Measurements from ENCODE around the gene PIGC. TPM values are rescaled to one million over a fixed set of nuclear protein-coding genes. Genes with fewer than 3 reads are reported as not detected.

Gene PIGC
- total RNA-seq, 2 experiments from 2014 or later: 14.7 to 17.1 TPM

- peaks cover 3% of the 10 kb centered on the region for H3K27me3 Mint-ChIP-seq
- no peak overlapping the region for H3K4me3 Mint-ChIP-seq
Measured at GRCh38 chr1:172478485-172478884, 34.6 kb upstream of the PIGC start.

DNA sequence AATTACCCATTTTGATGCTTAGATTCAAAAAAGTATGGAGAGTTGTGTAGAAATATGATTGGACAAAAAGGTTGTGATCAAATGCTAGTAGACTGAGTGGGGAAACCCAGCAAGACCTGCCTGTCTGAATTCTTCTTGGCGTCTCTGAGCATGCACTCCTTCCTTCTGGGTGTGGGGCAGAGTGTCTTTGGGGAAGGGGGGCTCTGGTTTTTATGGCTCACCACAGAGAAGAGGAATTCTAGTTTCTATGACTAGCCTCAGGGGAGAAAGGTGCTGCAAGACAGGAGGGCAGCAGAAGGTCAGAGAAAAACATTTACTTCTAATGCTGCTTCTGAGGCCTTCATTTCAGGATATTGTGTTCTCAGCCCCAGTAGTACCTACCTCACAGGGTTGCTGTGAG, 33.9 kb upstream of the PIGC start:
- H3K36me3 Mint-ChIP-seq (ENCODE audit: low read depth): no peaks in the 10 kb centered on the region
- H3K9me3 Mint-ChIP-seq (ENCODE audit: low read depth): no peaks in the 10 kb centered on the region
- DNase-seq: no peak
- peaks cover 4% of the 10 kb centered on the region for H3K27me3 Mint-ChIP-seq
- CTCF ChIA-PET: no interaction called here
- no peak overlapping the region for H3K4me3 Mint-ChIP-seq
- POLR2A ChIA-PET: no interaction called here
- peaks cover 2% of the 10 kb centered on the region for H3K4me1 Mint-ChIP-seq
- no peak for ATAC-seq
- intact Hi-C loops (cut with DNase I, micrococcal nuclease): no loop called here
- no peak overlapping the region for H3K27ac Mint-ChIP-seq

More at GRCh38 chr1:172478485-172478884, 34.6 kb upstream of the PIGC start:
- no peaks in the 10 kb centered on the region for H3K9me3 Mint-ChIP-seq (ENCODE audit: low read depth)
- intact Hi-C loops (cut with DNase I, micrococcal nuclease): no loop called here
- H3K36me3 Mint-ChIP-seq (ENCODE audit: low read depth): no peaks in the 10 kb centered on the region
- DNase-seq (no peak), ATAC-seq (no peak)
- H3K27ac Mint-ChIP-seq: no peak overlapping the region
- POLR2A ChIA-PET: no interaction called here
- H3K4me1 Mint-ChIP-seq: peaks cover 2% of the 10 kb centered on the region
- CTCF ChIA-PET: no interaction called here

DNA sequence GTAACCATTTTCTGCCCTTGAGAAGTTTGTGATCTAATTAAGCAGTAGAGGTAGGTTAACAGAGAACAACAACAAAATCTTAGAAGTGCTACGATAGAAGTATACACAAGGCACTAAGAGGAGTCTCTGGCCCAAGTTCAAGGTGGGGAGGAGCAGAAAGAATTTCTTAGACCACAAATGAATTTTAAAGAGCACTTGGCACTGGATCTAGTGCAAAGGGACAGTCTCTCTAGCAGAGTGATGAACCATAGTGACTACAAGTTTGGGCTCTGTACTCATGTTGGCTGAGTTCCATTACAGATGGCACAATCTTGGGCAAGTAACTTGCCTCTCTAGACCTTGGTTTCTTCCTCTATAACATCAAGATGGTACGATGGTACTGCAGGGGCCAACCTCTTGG, 33.3 kb upstream of the PIGC start:
- Mint-ChIP-seq H3K9me3 (ENCODE audit: low read depth) (no peaks in the 10 kb centered on the region), H3K27ac (no peak overlapping the region), H3K36me3 (ENCODE audit: low read depth) (no peaks in the 10 kb centered on the region), H3K4me3 (no peak overlapping the region), H3K27me3 (peaks cover 4% of the 10 kb centered on the region), H3K4me1 (peaks cover 2% of the 10 kb centered on the region)
- CTCF ChIA-PET: no interaction called here
- intact Hi-C loops (cut with DNase I, micrococcal nuclease): no loop called here
- POLR2A ChIA-PET: no interaction called here
- ATAC-seq (no peak), DNase-seq (no peak)

GRCh38 chr1:172476218-172476811, 32.4 kb upstream of the PIGC start:
- Mint-ChIP-seq H3K27ac (no peak overlapping the region), H3K4me1 (peaks cover 2% of the 10 kb centered on the region), H3K27me3 (peaks cover 4% of the 10 kb centered on the region), H3K4me3 (no peak overlapping the region), H3K36me3 (ENCODE audit: low read depth) (no peaks in the 10 kb centered on the region), H3K9me3 (ENCODE audit: low read depth) (no peaks in the 10 kb centered on the region)
- ATAC-seq (no peak), DNase-seq (no peak)
- intact Hi-C loops (cut with DNase I, micrococcal nuclease): no loop called here
- POLR2A ChIA-PET: no interaction called here
- CTCF ChIA-PET: no interaction called here

DNA sequence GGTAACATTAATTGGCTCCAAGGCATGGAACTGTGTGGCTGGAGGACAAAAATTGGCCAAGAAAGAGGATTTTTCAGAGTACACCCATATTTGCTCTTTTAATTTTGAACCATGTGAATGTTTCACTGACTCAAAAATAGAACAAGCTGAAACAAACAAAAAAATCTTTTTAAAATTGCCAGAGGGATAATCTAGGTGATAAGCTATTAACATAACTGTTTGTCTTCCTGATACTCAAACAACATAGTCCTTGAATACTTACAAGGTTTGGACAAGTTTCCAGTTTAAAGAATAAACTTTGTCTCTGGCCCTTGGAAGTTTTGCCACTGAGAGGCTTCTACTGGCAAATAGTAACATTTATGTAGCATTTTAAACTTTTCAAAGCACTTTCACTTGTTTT, 30.0 kb upstream of the PIGC start:
- peaks cover 1% of the 10 kb centered on the region for H3K27me3 Mint-ChIP-seq
- no peak for ATAC-seq
- no peak for DNase-seq
- H3K36me3 Mint-ChIP-seq (ENCODE audit: low read depth): no peaks in the 10 kb centered on the region
- ChIA-PET CTCF (no interaction called here), POLR2A (no interaction called here)
- no peak overlapping the region for H3K4me3 Mint-ChIP-seq
- no peaks in the 10 kb centered on the region for H3K9me3 Mint-ChIP-seq (ENCODE audit: low read depth)
- intact Hi-C loops (cut with DNase I, micrococcal nuclease): no loop called here
- H3K27ac Mint-ChIP-seq: no peak overlapping the region
- no peaks in the 10 kb centered on the region for H3K4me1 Mint-ChIP-seq

DNA sequence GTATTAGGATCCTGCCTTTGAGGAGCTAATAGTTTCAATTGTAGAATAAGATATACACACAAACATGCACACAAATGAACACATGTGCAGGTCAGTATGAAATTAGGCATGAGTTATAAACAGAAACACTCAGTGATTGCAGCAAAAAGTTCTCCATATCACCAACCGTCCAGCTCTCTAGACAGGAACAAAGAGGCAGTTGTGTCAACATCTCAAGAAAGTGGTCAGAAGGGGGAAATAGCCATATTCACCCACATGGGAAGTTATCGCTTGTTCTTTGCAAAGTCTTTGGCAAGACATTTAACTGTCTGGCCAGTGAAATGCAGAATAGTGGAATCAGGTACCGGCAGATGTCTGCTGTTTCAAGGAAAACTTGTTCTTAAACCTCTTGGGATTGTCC, 29.4 kb upstream of the PIGC start:
- intact Hi-C loops (cut with DNase I, micrococcal nuclease): no loop called here
- Mint-ChIP-seq H3K4me3 (no peak overlapping the region), H3K27me3 (peaks cover 1% of the 10 kb centered on the region), H3K9me3 (ENCODE audit: low read depth) (no peaks in the 10 kb centered on the region), H3K27ac (no peak overlapping the region), H3K4me1 (no peaks in the 10 kb centered on the region), H3K36me3 (ENCODE audit: low read depth) (no peaks in the 10 kb centered on the region)
- ChIA-PET POLR2A (interaction anchor here (0.7 kb wide), 1 partner anchor 27 kb away, joined by 5 read pairs; no protein-coding TSS in a partner anchor), CTCF (interaction anchor here (0.6 to 1.2 kb wide), 5 partner anchors 13 to 252 kb away, joined by 3 to 6 read pairs (median 3); no protein-coding TSS in a partner anchor)
- DNase-seq (no peak), ATAC-seq (no peak)

DNA sequence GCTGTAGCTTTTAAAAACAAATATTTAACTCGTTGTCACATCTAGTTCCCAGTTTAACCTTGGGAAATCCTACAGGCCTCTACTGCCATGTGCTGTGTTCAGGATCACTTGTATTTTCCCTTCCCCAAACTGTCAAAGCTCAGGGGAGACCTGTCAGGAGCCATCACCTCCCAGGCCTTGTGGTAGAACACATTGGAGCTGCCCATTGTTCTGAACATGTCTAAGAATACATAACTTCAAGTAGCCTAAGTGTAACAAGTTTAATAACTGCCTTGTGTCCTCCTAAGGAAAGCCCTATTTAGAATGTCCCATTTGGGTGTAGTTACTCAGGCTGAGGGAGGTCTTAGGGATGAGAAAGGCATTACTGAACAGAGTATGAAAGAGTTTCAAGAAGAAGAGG, 28.6 kb upstream of the PIGC start:
- ATAC-seq (no peak), DNase-seq (no peak)
- H3K4me1 Mint-ChIP-seq: no peaks in the 10 kb centered on the region
- no peak overlapping the region for H3K27ac Mint-ChIP-seq
- intact Hi-C loops (cut with DNase I, micrococcal nuclease): no loop called here
- no peaks in the 10 kb centered on the region for H3K36me3 Mint-ChIP-seq (ENCODE audit: low read depth)
- no peaks in the 10 kb centered on the region for H3K9me3 Mint-ChIP-seq (ENCODE audit: low read depth)
- CTCF ChIA-PET: interaction anchor here (0.6 to 1.2 kb wide), 3 partner anchors 20 to 253 kb away, joined by 3 to 6 read pairs (median 4); no protein-coding TSS in a partner anchor
- peaks cover 1% of the 10 kb centered on the region for H3K27me3 Mint-ChIP-seq
- H3K4me3 Mint-ChIP-seq: no peak overlapping the region
- POLR2A ChIA-PET: no interaction called here

DNA sequence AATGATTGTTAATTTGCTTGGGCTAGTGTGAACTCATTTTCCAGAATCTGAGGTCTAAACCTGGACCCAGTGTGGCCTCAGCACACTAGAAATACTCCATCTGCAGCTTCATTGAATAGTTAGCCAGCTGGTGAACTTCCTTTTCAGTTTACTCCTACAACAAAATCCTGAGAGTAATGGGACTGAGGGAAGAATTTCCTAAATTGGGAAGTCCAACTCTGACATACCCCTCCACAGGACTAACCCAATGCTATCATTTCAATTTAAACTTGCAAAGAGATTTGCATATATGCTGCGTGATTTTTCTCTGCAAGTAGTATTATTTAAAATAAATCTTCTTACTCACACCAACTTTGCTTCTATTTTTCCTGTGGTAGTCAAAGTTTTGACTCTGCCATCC, 27.8 kb upstream of the PIGC start:
- Mint-ChIP-seq H3K27ac (no peak overlapping the region), H3K4me1 (no peaks in the 10 kb centered on the region), H3K36me3 (ENCODE audit: low read depth) (no peaks in the 10 kb centered on the region), H3K27me3 (peaks cover 1% of the 10 kb centered on the region), H3K4me3 (no peak overlapping the region), H3K9me3 (ENCODE audit: low read depth) (no peaks in the 10 kb centered on the region)
- POLR2A ChIA-PET: no interaction called here
- CTCF ChIA-PET: no interaction called here
- DNase-seq (no peak), ATAC-seq (no peak)
- intact Hi-C loops (cut with DNase I, micrococcal nuclease): no loop called here

- Mint-ChIP-seq H3K27me3 (peaks cover 1% of the 10 kb centered on the region), H3K4me3 (no peak overlapping the region), H3K4me1 (no peaks in the 10 kb centered on the region), H3K36me3 (ENCODE audit: low read depth) (no peaks in the 10 kb centered on the region), H3K27ac (no peak overlapping the region), H3K9me3 (ENCODE audit: low read depth) (no peaks in the 10 kb centered on the region)
- CTCF ChIA-PET: no interaction called here
- POLR2A ChIA-PET: no interaction called here
- DNase-seq: no peak
- intact Hi-C loops (cut with DNase I, micrococcal nuclease): no loop called here
- no peak for ATAC-seq
Measured at GRCh38 chr1:172470149-172470548, 26.3 kb upstream of the PIGC start.

DNA sequence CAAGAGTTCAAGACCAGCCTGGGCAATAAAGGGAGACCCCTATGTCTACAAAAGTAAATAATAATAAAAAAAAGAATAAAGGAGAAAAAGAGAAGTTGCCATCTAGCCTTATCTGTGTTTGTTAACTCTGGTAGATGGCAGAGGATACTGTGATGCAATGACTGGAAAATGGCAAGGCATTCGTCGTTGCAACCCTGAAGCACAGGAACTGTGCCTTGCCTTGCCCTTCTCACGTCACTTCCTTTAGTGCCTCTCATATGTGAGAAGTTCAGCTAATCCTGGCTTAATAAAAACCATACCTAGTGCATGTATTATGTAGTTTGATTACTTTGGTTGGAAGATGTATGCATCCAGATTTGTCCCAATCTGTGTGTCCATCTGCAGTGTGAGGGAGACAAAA, 25.8 kb upstream of the PIGC start:
- H3K27me3 Mint-ChIP-seq: peaks cover 1% of the 10 kb centered on the region
- POLR2A ChIA-PET: interaction anchor here (0.7 kb wide), 1 partner anchor 739 kb away, joined by 3 read pairs; no protein-coding TSS in a partner anchor
- no peaks in the 10 kb centered on the region for H3K36me3 Mint-ChIP-seq (ENCODE audit: low read depth)
- CTCF ChIA-PET: interaction anchor here (0.8 kb wide), 1 partner anchor 257 kb away, joined by 3 read pairs; no protein-coding TSS in a partner anchor
- ATAC-seq: no peak
- H3K9me3 Mint-ChIP-seq (ENCODE audit: low read depth): no peaks in the 10 kb centered on the region
- intact Hi-C loops (cut with DNase I, micrococcal nuclease): no loop called here
- H3K4me3 Mint-ChIP-seq: no peak overlapping the region
- H3K27ac Mint-ChIP-seq: no peak overlapping the region
- no peak for DNase-seq
- H3K4me1 Mint-ChIP-seq: no peaks in the 10 kb centered on the region

- ATAC-seq: no peak
- intact Hi-C loops (cut with DNase I, micrococcal nuclease): no loop called here
- ChIA-PET POLR2A (no interaction called here), CTCF (interaction anchor here (0.9 to 1.2 kb wide), 2 partner anchors 10 to 52 kb away, joined by 3 to 4 read pairs; no protein-coding TSS in a partner anchor)
- no peak for DNase-seq
- H3K27me3 Mint-ChIP-seq: peaks cover 1% of the 10 kb centered on the region
- H3K4me3 Mint-ChIP-seq: no peak overlapping the region
- H3K9me3 Mint-ChIP-seq (ENCODE audit: low read depth): no peaks in the 10 kb centered on the region
- H3K4me1 Mint-ChIP-seq: no peaks in the 10 kb centered on the region
- H3K36me3 Mint-ChIP-seq (ENCODE audit: low read depth): no peaks in the 10 kb centered on the region
- H3K27ac Mint-ChIP-seq: no peak overlapping the region
Measured at GRCh38 chr1:172468296-172468695, 24.4 kb upstream of the PIGC start.

- POLR2A ChIA-PET: no interaction called here
- no peak for ATAC-seq
- CTCF ChIA-PET: no interaction called here
- Mint-ChIP-seq H3K4me1 (no peaks in the 10 kb centered on the region), H3K27ac (no peak overlapping the region), H3K27me3 (no peaks in the 10 kb centered on the region), H3K4me3 (no peak overlapping the region), H3K9me3 (ENCODE audit: low read depth) (no peaks in the 10 kb centered on the region), H3K36me3 (ENCODE audit: low read depth) (no peaks in the 10 kb centered on the region)
- intact Hi-C loops (cut with DNase I, micrococcal nuclease): no loop called here
- DNase-seq: no peak
Measured at GRCh38 chr1:172467446-172467845, 23.6 kb upstream of the PIGC start.

All from activated CD4-positive, alpha-beta T cell treated with anti-CD3 and anti-CD28 coated beads for 36 hours (primary cell).